ENCODE results near the gene KPNA1.
A peak's percentile ranks its signal among the peaks of the same experiment; 100 is the strongest.

The KPNA1 gene

DNA sequence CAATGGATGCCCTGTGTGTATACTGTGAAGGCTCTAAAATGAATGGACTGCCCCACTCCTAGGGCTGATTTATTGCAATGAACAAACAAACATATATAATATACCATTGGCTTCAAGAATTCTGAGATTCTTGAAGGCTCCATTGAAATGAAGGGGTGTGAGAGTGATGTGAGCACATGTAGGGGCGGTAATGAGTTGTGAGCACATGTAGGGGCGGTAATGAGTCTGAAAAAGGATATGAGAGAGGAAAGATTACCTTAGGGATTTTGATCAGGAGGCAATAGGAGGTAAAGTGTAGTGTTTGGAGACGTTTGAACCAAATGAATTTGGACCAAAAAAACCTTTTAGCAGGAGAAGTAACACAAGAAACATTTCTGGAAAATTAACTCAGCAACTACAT is 127.0 kb downstream of the KPNA1 start:
- H3K27ac ChIP-seq = no peak overlapping the region
- no peak for DNase-seq
- intact Hi-C loops (cut with DNase I; ENCODE audit: low total_unique reads) = loop anchor here (10.0 kb wide), 1 partner anchor 297 kb away; the partner anchor contains the start of gene PARP14
- TF ChIP-seq, protein P1, sequence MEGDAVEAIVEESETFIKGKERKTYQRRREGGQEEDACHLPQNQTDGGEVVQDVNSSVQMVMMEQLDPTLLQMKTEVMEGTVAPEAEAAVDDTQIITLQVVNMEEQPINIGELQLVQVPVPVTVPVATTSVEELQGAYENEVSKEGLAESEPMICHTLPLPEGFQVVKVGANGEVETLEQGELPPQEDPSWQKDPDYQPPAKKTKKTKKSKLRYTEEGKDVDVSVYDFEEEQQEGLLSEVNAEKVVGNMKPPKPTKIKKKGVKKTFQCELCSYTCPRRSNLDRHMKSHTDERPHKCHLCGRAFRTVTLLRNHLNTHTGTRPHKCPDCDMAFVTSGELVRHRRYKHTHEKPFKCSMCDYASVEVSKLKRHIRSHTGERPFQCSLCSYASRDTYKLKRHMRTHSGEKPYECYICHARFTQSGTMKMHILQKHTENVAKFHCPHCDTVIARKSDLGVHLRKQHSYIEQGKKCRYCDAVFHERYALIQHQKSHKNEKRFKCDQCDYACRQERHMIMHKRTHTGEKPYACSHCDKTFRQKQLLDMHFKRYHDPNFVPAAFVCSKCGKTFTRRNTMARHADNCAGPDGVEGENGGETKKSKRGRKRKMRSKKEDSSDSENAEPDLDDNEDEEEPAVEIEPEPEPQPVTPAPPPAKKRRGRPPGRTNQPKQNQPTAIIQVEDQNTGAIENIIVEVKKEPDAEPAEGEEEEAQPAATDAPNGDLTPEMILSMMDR (IDR thresholded peaks at IDR 0.05) = no peak
- no peak overlapping the region for H3K4me3 ChIP-seq
- no peaks in the 10 kb centered on the region for H3K27me3 ChIP-seq
- H3K9me3 ChIP-seq = no peaks in the 10 kb centered on the region
- H3K36me3 ChIP-seq = no peaks in the 10 kb centered on the region
- H3K4me1 ChIP-seq = peaks cover 0 to 15% (median 6%) of the 10 kb centered on the region in 4 donors

DNA sequence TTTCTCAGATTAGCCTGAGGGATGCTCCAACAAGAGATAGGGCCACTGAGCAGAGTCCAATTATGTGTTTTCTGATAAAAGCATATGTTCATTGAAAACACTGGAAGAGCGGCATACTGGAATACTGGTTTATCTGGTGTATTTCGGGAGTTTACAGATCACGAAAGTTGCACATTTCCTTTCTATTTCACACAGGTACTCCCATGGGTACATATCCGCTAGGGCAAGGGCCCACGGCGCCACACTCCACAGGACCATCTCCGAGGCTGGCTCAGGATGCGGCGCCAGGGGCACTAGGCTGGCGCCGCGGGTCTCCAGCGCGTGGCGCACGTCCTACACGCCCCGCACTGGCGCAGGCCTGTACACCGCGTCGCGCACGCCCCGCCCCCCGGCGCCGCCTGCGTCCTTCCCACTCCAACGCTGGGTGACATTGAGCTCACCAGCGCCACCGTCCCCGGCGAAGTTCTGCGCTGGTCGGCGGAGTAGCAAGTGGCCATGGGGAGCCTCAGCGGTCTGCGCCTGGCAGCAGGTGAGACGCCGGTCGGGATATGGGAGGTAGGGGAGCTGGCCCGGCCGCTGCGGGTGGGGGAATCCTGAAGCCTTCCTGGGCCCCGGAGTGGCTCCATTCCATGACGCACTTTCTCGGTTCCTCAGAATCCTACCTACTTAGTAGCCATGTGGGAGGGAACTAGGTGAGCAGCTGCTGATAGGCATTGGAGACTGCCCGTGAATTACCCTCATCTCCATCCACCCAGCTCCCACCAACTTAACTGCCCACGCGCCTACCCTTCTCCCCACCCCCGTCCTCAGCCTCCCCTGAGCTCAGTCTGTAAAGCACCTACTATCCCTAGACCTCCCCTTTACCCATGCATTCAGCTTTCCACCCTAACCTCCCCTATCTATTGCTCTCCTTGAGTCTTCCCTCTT is 130.7 kb downstream of the KPNA1 start, which contains the start of gene FAM162A:
FAM162A (plus strand) TSS at position 412 of the 927 bp plus-strand sequence; CDS start at position 496, 84 bp downstream.
- intact Hi-C loops (cut with DNase I; ENCODE audit: low total_unique reads) = loop anchor here (10.0 kb wide), 1 partner anchor 301 kb away; the partner anchor contains the start of gene PARP14
- DNase-seq = peak; percentile 94 to 96
- TF ChIP-seq, protein P1 (IDR thresholded peaks at IDR 0.05) = peak; percentile 38 to 48
- Histone ChIP-seq H3K27me3 (no peaks in the 10 kb centered on the region), H3K4me1 (peaks cover 0 to 24% (median 12%) of the 10 kb centered on the region in 4 donors), H3K9me3 (no peaks in the 10 kb centered on the region), H3K4me3 (peak within 1 kb of the TSS; percentile 72 to 82), H3K27ac (peak within 1 kb of the TSS; percentile 87 to 90), H3K36me3 (no peaks in the 10 kb centered on the region)

DNA sequence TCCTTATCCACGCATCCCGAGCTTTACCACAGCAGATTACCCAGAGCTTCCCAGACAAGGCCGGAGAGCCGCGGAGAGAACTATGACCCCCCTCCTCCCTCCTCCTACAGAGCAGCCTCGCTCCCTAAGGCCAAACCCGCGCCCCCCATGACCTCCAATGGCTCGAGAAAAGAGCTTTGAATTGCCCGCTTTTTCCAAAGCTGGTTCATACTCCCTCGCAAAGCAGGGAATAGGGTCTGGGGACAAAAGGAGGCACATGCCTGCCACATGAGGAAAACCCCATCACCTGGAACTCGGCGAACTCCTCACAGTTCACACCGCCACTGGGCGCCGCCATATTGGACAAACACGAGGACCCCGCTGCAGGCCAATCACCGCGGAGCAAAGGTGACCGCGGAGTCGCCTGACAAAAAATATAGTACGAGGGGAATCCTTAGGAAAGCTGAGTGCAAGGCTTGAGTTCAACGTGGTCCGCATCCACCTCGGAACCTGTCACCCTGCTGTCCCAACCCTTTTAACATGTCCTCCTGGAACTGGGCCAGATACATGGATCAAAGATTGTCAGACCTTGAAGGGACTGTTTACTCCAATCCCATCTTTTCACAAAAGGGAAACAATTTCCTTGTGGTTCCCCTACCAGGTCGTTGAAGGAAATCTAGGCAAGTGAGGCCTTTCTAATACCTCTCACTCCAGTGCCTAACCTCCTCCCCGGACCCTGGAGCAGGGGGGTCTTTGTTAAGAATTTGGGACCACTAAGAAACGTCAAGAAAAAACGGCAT is 131.7 kb downstream of the KPNA1 start, which contains the start of gene MIX23:
MIX23 (minus strand) TSS at position 344 of the 779 bp plus-strand sequence; CDS start at position 337, 7 bp downstream.
- intact Hi-C loops (cut with DNase I; ENCODE audit: low total_unique reads) = loop anchor here (10.0 kb wide), 1 partner anchor 302 kb away; the partner anchor contains the start of gene PARP14
- peak within 1 kb of the TSS; percentile 72 to 82 for H3K4me3 ChIP-seq
- TF ChIP-seq, protein P1 (IDR thresholded peaks at IDR 0.05) = no peak
- H3K4me1 ChIP-seq = peaks cover 0 to 24% (median 12%) of the 10 kb centered on the region in 4 donors
- peak; percentile 89 to 90 for DNase-seq
- H3K36me3 ChIP-seq = no peaks in the 10 kb centered on the region
- no peaks in the 10 kb centered on the region for H3K27me3 ChIP-seq
- peak within 1 kb of the TSS; percentile 87 to 90 for H3K27ac ChIP-seq
- no peaks in the 10 kb centered on the region for H3K9me3 ChIP-seq

DNA sequence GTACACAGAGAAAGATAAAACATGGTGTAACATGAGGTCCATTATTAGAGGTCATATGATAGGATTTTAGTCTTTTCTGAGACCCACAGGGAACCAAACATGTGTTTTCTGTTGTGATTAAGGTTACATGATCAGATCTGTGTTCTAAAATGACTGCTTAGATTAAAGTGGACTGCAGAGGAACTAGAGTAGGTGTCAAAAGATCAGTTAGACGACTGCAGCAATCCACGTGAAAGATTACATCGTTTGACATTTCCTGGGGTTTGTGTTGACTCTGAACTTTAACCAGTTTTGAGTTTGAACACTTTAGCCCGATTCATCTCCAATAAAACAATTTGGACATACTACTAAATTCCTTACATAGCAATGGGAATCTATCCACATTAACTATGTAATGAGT is 136.8 kb downstream of the KPNA1 start:
- no peak overlapping the region for H3K4me3 ChIP-seq
- intact Hi-C loops (cut with DNase I; ENCODE audit: low total_unique reads) = no loop called here
- no peaks in the 10 kb centered on the region for H3K27me3 ChIP-seq
- no peaks in the 10 kb centered on the region for H3K36me3 ChIP-seq
- H3K27ac ChIP-seq = no peak overlapping the region
- no peak for DNase-seq
- TF ChIP-seq, protein P1 (IDR thresholded peaks at IDR 0.05) = no peak
- no peaks in the 10 kb centered on the region for H3K9me3 ChIP-seq
- H3K4me1 ChIP-seq = peaks cover 0 to 8% (median 6%) of the 10 kb centered on the region in 4 donors

DNA sequence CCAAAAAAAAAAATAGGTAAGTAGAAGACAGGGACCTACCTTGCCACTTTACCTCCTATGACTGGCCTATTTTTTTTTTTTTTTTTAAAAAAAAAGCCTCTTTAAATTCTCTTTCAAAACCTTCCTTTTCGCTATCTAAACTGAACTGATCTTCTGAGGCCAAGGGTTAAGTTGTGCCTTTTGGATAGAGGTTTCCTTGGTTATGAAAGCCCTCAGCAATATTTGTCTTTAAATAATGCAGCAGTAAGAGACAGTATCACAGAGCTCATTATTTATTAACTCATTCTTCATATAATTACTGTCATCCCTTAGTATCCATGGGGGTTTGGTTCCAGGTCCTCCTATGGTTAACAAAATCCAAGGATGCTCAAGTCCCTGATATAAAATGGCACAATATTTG is 140.7 kb downstream of the KPNA1 start:
- no peaks in the 10 kb centered on the region for H3K27me3 ChIP-seq
- no peak for DNase-seq
- intact Hi-C loops (cut with DNase I; ENCODE audit: low total_unique reads) = no loop called here
- H3K36me3 ChIP-seq = peaks cover 0 to 14% (median 0%) of the 10 kb centered on the region in 3 donors
- H3K4me1 ChIP-seq = no peaks in the 10 kb centered on the region
- TF ChIP-seq, protein P1 (IDR thresholded peaks at IDR 0.05) = no peak
- no peak overlapping the region for H3K27ac ChIP-seq
- no peaks in the 10 kb centered on the region for H3K9me3 ChIP-seq
- H3K4me3 ChIP-seq = no peak overlapping the region
